CD4-positive, alpha-beta T cell treated with Interleukin-2 at 100 ng/mL for 4 hours (primary cell): Measurements from ENCODE around the gene ADORA1.
A peak's percentile ranks its signal among the peaks of the same experiment; 100 is the strongest.

Source experiments
- DNase-seq: peaks from one replicate; pipeline ENCODE4 v3.0.0-alpha.2; 2020; ENCODE audit warnings: low spot score

The ADORA1 gene

DNA sequence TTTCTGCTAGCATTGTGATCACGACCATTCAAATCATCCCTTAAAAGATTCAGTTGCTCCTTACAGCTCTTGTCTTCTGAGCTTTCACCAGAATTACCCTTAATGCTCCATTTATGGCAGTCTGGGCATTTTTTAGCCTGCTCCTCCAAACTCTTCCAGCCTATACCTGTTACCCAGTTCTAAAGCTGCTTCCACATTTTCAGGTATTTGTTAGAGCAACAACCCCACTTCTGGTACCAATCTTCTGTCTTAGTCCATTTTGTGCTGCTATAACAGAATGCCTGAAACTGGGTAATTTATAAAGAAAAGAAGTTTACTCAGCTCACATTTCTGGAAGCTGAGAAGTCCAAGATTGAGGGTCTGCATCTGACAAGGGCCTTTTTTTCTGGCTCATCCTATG is 30.9 kb downstream of the ADORA1 start:
- DNase-seq = no peak

GRCh38 chr1:203158960-203159665 is 31.6 kb downstream of the ADORA1 start:
- DNase-seq = no peak

GRCh38 chr1:203159844-203160243 is 32.3 kb downstream of the ADORA1 start:
- no peak for DNase-seq

DNA sequence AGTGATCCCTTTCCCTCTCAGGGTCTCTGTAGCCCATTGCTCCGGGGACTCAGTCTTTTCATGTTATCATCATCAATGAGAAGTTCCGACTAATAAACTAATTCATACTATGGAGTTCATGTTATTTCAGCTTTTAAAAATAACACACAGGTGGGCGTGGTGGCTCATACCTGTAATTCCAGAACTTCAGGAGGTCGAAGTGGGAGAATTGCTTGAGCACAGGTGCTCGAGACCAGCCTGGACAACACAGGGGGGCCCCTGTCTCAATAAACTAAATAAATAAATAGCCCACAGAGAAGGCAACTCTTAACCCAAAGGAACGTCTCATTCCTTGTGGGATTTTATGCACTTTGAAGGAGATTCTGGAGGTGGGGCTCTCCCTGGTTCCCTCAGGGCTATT is 33.6 kb downstream of the ADORA1 start:
- no peak for DNase-seq

GRCh38 chr1:203161703-203162102 is 34.2 kb downstream of the ADORA1 start:
- no peak for DNase-seq

GRCh38 chr1:203162403-203162802 is 34.9 kb downstream of the ADORA1 start:
- DNase-seq = no peak

DNA sequence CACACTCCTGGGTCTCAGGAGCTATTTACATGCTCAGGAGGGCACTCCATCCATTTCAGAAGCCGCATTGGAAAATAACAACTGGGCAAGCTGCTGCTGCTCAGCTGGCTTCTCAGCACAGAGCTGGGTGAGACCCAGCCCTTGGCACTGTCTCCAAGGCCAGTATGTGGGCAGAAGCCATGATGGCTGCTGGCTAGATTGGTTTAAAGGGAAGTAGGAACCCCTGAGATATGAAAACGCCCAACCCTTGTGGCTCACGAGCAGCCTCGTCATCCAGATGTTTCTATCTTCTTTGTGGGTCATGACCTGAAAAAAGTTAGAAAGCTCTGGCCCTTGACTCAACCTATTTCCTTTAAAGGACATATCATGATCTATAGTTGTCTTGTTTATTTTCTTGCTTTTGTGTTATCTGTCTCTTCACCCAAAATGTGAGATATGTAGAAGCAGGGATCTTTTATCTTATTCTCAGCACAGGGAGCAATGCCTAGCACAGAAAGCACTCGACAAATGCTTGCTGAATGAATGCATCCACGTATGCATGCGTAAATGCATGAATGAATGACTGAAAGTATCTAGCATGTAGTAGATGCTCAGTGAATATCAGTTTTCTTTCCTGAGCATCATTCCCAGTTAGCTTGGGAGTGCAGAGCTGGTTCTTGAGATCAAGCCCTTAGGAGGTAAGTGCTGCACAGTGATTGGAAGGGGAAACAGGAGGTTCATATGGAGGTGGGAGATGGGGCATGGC is 36.5 kb downstream of the ADORA1 start:
- DNase-seq = no peak

- no peak for DNase-seq
Measured at GRCh38 chr1:203165101-203165799, 37.7 kb downstream of the ADORA1 start.

- DNase-seq = no peak
Measured at GRCh38 chr1:203165800-203166161, 38.3 kb downstream of the ADORA1 start.

GRCh38 chr1:203166192-203166940 is 38.8 kb downstream of the ADORA1 start:
- no peak for DNase-seq

- DNase-seq = no peak
Measured at GRCh38 chr1:203167026-203167912, 39.7 kb downstream of the ADORA1 start.

DNA sequence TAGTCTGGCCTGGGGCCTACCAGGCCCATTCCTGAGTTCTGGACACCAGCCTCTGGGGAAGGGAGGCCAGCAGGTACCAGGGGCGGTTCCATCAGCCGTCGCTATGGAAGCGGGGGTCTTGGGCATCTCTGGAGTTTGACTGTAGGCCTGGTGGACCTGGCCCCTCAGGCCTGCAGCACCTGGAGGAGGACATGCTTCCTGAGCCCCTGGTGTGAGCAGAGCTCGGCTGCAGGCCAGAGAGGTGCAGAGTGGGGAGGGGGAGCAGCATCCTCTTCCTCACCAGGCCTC is 40.3 kb downstream of the ADORA1 start:
- DNase-seq = no peak

DNA sequence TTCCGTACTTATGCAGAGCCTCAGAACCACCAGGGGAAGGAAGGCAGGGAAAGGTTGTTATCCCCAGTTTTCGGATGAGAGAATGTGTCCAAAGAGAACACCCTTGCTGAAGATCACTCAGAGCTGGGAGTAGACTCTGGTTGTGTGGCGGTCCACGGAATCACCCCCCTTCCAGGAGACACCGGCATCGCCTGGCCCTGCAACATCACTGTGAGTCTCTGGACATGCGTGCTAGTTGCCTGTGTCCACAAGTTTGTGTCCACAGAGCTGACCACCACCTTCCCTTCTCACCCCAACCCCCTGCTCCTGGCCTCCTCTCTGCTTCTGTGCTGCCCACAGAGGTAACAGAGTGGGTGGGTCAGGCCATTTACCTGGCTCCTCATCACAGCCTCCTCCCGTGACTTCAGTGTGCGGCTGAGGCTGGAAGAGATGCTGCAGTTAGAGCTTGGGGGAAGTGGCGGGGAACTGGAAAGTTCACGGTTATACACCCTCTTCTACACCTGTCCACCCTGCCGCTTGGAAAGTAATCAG is 40.8 kb downstream of the ADORA1 start:
- no peak for DNase-seq

DNA sequence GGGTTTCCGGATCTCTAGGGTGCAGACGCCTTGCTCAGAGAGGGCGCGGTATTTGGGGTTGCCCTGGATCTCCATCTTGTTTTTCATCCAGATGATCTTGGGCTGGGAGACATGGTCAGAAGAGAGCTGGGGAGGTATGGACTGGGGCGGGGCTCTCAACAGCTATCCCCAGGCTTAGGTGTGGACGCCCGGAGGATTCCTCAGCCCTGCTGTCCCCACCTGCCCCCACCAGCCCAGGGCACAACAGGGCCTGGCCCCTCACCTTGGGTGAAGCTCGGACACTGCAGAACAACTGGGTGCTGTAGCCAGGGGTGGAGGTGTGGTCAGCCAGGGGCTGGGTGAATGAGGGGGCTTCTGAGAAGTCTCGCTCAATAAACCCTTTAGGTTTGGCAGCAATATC is 41.5 kb downstream of the ADORA1 start:
- DNase-seq = no peak

DNA sequence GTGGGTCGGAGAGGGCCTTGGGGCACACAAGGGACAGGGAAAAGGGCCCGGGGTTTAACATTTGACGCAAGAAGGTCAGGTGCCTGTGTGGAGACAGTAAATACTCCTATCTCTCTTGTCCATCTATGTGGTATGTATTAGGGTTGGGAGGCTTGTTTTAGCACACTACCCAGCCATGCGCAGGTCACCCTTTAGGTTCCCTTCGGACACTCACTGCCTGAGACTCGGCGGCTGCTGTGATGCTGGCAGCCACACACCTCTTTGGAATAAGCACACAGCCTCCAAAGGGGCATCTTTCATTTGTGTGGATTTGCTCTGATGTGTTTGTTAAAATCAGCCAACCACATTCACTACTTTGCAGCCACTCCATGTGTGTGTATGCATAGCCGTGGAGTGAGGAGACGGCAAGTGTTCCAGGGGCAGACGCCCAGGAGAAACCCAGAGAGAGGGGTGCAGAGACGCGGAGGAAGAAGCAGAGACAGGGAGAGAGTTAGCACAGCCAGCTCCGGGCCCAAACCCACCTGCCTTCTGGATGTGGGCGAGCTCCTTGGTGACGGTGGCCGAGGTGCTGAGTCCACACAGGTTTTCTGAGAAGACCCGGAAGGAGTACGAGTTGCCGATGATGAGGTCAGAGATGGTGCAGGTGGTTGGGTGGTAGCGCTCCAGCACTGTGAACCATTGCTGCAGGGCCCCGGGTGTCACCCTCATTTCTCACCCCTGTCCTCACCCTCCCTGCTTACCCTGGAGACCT is 42.4 kb downstream of the ADORA1 start:
- DNase-seq = no peak

DNA sequence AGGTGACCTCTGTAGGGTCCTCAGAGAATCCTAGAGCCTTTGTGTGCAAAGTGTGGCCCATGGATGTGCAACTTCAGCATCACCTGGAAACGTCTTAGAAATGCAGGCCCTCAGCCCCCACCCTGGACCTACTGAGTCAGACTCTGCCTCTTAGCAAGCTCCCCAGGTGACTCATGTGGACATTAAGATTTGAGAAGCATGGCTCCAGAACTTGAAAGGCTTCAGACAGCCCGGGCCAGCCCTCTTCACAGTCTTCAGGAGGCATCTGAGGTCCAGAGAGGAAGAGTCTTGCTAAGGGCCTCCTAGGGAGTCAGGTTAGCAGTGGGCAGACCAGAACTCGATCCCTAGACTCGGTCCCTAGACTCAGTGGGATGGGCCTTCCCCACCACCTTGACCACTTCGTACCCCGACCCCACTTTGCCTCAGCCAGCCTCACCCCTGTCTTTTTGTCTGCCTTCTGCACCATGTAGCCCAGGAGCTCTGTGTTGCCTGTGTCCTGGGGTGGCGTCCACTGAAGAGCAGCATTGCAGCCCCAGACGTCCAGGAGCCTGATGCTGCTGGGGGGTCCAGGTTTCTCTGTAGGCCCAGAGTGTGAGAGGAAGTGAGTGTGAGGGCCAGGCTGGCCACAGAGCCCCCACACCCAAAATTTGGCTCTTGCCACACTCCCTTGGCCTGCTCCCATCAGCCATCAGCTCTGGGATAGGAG is 43.3 kb downstream of the ADORA1 start:
- no peak for DNase-seq

DNA sequence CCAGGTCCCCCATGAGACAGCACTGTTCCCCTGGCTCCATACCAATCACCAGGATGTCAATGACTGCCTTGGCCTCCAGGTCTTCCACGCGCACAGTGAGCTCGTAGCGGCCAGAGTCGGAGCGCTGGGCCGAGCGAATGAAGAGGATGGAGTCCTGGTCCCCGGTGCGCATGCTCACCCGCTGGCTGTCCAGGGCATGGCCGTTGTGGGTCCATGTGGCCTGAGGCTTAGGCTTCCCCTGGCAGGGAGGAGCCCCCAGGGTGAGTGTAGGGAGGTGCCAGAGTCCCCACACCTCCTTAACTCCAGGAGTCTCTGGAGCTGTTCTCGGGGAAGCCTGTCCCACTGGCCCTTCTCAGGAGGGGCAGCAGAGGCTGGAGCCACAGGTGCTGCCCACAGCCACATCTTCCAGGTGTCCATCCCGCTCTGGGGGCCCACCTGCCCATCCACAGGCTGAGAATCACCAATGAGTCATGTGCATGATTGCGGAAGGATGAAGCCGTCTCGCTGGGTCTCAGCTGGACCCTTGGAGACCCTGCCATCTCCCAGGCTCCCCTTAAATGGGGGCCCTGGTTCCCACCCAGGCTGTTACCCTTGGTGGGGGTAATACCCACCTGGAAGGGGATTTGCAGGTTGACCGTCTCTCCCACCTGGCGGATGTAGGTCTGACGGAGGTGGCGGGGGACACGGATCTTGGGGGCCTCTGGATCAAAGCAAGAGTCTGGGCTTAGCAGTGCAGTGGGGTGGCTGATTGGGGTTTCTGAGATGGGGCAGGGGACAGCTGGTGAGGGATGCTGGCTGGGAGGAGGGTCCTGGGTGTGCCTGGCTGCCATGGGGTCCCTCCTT is 44.0 kb downstream of the ADORA1 start:
- no peak for DNase-seq

DNA sequence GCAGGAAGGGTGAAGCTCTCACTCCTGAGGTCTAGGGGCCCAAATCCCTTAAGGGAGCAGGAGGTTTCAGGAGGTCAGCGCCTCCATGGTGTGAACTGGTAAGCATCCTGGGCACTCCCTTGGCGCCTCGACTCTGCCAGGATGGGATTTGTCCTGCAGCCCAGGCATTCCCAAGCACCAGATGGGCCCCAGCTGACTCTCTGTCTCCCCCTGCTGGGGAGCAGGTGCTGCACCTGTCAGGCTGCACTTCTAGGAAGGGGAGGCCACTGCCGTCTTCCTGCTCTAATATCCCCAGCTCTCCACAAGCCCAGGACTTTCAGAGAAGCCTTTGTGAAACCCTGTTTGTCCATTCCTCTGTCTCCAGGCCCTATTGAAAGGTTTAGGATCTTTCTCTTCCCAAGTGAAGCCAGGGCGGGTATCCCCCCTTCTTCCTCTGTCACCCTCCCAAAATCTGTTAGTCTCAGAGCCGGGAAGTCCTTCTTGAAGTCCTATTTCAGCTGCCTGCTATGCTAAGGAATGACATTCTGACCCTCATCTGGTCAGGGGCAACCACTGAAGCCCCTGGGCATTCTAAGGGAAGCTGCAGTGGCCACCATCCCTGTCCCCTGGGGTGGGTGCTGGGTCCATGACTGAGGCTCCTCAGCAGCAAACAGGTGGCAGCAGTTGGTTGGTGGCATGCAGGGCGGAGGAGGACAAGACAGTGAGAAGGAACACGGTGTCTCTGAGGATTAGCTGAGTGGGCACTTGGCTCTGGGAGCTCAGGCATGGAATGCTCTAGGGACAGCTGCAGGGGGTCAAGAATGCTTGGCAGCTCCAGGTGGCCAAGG is 44.9 kb downstream of the ADORA1 start:
- DNase-seq = peak; percentile 26
